ENCODE measurements around the gene ITGB5.
"Not testable (repeated sequence)": the region's sequence is repeated elsewhere in the genome, so short reads cannot be mapped to it uniquely, and the experiment has no call there.

ITGB5 gene

GRCh38 chr3:124834723-124835718, 52.1 kb downstream of the ITGB5 start:
- no peak for DNase-seq (ENCODE audit: low spot score)

GRCh38 chr3:124833710-124834332, 53.3 kb downstream of the ITGB5 start:
- DNase-seq (ENCODE audit: low spot score): no peak

- DNase-seq (ENCODE audit: low spot score): no peak
Measured at GRCh38 chr3:124832782-124833709, 54.1 kb downstream of the ITGB5 start.

GRCh38 chr3:124831628-124832199, 55.5 kb downstream of the ITGB5 start:
- no peak for DNase-seq (ENCODE audit: low spot score)

- DNase-seq (ENCODE audit: low spot score): no peak
Measured at GRCh38 chr3:124829819-124830554, 57.2 kb downstream of the ITGB5 start.

GRCh38 chr3:124829178-124829818, 57.9 kb downstream of the ITGB5 start:
- no peak for DNase-seq (ENCODE audit: low spot score)

- not testable (repeated sequence) for DNase-seq (ENCODE audit: low spot score)
Measured at GRCh38 chr3:124827476-124828206, 59.5 kb downstream of the ITGB5 start.

GRCh38 chr3:124826703-124827102, 60.5 kb downstream of the ITGB5 start:
- peak; percentile 65 for DNase-seq (ENCODE audit: low spot score)

- DNase-seq (ENCODE audit: low spot score): no peak
Measured at GRCh38 chr3:124824286-124824915, 62.8 kb downstream of the ITGB5 start.

- DNase-seq (ENCODE audit: low spot score): no peak
Measured at GRCh38 chr3:124823648-124824047, 63.5 kb downstream of the ITGB5 start.

- DNase-seq (ENCODE audit: low spot score): no peak
Measured at GRCh38 chr3:124823206-124823605, 64.0 kb downstream of the ITGB5 start.

- DNase-seq (ENCODE audit: low spot score): no peak
Measured at GRCh38 chr3:124821356-124821755, 65.8 kb downstream of the ITGB5 start.

GRCh38 chr3:124818398-124819091, 68.6 kb downstream of the ITGB5 start:
- DNase-seq (ENCODE audit: low spot score): no peak

GRCh38 chr3:124817079-124817478, 70.1 kb downstream of the ITGB5 start:
- DNase-seq (ENCODE audit: low spot score): no peak

GRCh38 chr3:124816206-124816605, 71.0 kb downstream of the ITGB5 start:
- no peak for DNase-seq (ENCODE audit: low spot score)

- no peak for DNase-seq (ENCODE audit: low spot score)
Measured at GRCh38 chr3:124815781-124816180, 71.4 kb downstream of the ITGB5 start.

- no peak for DNase-seq (ENCODE audit: low spot score)
Measured at GRCh38 chr3:124814620-124815421, 72.3 kb downstream of the ITGB5 start.

- DNase-seq (ENCODE audit: low spot score): no peak
Measured at GRCh38 chr3:124813541-124813940, 73.6 kb downstream of the ITGB5 start.
